ENCODE measurements around the gene EPHA2.

GRCh38 chr1:16178596-16179497 is 23.0 kb upstream of the EPHA2 start:
- no peak for TF ChIP-seq CTCF (conservative IDR thresholded peaks at IDR 0.05 in 1 of 2, IDR thresholded peaks at IDR 0.05 in 1 of 2; ENCODE audit: low read depth in 1 of 2, low read length in 2 of 2)
- no peak for TF ChIP-seq EZH2 (IDR thresholded peaks at IDR 0.05; ENCODE audit: low read length, missing control alignments)

Measured in fibroblast of lung (primary cell).